ENCODE results near the gene TUBB6.

The TUBB6 gene

DNA sequence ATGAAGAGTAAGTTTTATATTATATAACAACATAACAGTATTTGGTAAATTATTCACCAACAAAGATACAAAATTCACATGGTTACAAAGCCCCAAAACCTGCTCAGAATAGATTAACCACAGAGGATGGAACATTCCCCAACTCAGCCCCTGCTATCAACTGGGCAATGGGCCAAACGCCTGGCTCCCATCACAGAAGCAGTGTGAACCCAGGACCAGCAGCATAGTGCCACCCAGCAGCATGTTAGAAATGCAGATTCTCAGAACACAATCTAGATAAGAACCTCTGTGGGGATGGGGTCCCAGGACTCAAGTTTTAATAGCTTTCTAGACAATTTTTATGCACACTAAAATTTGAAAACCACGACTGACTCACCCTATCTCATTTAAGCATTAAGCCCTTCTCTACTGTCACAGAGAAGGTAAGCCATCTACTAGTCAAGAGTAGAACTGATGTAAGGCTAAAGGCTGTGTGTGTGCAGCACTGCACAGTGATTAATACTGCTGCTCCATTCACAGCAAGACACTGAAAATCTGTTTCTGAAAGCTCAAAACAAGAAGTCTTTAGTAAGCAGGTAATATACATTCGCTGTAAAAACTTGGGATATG, 53.8 kb downstream of the TUBB6 start:
- TF ChIP-seq ZNF274 (IDR thresholded peaks at IDR 0.05; ENCODE audit: low read depth, low read length), result no peak
- H3K4me3 ChIP-seq (ENCODE audit: low read length), result no peak overlapping the region

GRCh38 chr18:12362473-12363174, 54.6 kb downstream of the TUBB6 start:
- no peak for TF ChIP-seq ZNF274 (IDR thresholded peaks at IDR 0.05; ENCODE audit: low read depth, low read length)
- no peak overlapping the region for H3K4me3 ChIP-seq (ENCODE audit: low read length)

- H3K4me3 ChIP-seq (ENCODE audit: low read length), result no peak overlapping the region
- no peak for TF ChIP-seq ZNF274 (IDR thresholded peaks at IDR 0.05; ENCODE audit: low read depth, low read length)
Observed at GRCh38 chr18:12366379-12366778, 58.3 kb downstream of the TUBB6 start.

DNA sequence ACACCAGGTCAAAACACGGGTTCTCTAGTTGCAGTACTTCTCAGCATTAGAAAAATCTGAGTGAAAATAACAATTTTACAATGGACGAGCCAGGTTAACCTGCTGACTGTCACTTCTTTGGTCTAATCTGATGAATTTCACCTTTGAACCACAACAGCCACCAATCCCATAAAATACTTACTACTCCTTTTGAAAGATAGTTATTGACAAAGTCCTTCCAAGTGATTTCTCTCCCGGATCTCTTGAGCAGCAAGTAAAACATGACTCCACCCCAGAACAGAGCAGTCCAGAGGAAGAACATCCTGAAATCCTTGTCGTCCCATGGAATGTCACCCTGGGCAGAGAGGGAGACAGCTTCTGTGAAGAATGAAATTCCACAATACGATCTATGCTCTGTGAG, 58.7 kb downstream of the TUBB6 start:
- no peak for TF ChIP-seq ZNF274 (IDR thresholded peaks at IDR 0.05; ENCODE audit: low read depth, low read length)
- H3K4me3 ChIP-seq (ENCODE audit: low read length), result no peak overlapping the region

DNA sequence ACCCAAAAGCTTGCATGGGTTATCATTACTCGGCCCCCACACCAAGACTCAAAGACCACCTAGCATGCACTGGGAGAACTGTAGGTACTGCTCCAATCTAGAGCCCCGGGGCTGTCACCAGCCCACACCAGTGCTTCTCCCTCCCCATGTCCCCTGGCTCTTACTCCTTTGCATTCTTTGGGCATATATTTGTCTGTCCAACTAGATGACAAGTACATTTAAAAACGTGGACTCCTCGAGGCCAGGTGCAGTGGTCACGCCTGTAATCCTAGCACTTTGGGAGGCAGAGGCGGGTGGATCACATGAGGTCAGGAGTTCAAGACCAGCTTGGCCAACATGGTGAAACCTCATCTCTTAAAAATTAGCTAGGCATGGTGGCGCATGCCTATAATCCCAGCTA, 61.2 kb downstream of the TUBB6 start:
- no peak for TF ChIP-seq ZNF274 (IDR thresholded peaks at IDR 0.05; ENCODE audit: low read depth, low read length)
- H3K4me3 ChIP-seq (ENCODE audit: low read length), result no peak overlapping the region

DNA sequence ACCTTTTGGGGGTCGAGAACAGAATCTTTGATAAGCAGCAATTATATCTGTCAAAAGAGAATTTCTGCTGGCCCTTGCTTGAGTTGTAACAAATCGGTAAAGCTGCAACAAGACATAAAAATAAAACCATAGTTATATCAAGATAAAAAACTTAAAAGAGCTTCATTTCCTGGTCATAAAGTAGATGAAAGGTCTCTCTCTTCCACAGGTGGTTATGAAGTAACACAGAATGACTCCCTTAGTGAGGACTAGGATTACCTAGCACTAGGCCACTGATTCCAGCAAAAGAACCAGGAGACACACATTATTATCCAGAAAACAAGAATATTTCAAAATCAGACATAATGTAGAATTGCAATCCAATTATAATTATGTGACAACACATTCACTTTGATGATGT, 63.5 kb downstream of the TUBB6 start:
- H3K4me3 ChIP-seq (ENCODE audit: low read length), result no peak overlapping the region
- no peak for TF ChIP-seq ZNF274 (IDR thresholded peaks at IDR 0.05; ENCODE audit: low read depth, low read length)

DNA sequence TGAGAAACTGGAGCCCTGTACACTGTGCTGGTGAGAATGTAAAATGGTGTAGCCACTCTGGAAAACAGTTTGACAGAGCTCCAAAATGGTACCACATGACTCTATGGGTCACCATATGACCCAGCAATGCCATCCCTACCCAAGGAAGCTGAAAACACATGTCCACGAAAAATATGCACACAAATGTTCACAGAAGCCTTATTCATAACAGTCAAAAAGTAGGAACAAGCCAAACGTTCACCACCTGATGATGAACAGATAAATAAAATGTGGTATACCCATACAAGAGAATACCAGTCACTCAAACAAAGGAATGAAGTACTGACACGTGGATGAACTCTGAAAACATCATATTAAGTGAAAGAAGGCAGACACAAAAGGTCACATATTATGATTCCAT, 64.4 kb downstream of the TUBB6 start:
- TF ChIP-seq ZNF274 (IDR thresholded peaks at IDR 0.05; ENCODE audit: low read depth, low read length), result no peak
- no peak overlapping the region for H3K4me3 ChIP-seq (ENCODE audit: low read length)

- TF ChIP-seq ZNF274 (IDR thresholded peaks at IDR 0.05; ENCODE audit: low read depth, low read length), result no peak
- H3K4me3 ChIP-seq (ENCODE audit: low read length), result no peak overlapping the region
Observed at GRCh38 chr18:12373116-12373770, 65.2 kb downstream of the TUBB6 start.

DNA sequence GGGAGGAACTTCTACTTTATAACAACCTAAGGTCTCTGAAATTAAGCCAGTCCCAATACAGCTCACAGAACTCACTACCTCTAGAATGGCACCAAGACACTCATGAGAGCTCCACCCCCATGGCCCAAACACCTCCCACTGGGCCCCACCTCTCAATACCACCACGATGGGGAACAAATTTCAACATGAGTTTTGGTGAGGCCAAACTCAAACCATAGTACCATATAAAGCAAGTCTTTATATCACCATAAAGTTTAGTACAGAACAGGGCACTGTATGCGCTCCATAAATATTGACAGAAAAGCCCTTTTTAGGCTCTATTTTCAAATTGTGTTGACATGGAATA, 65.7 kb downstream of the TUBB6 start:
- no peak for TF ChIP-seq ZNF274 (IDR thresholded peaks at IDR 0.05; ENCODE audit: low read depth, low read length)
- H3K4me3 ChIP-seq (ENCODE audit: low read length), result no peak overlapping the region

- no peak for TF ChIP-seq ZNF274 (IDR thresholded peaks at IDR 0.05; ENCODE audit: low read depth, low read length)
- H3K4me3 ChIP-seq (ENCODE audit: low read length), result no peak overlapping the region
Observed at GRCh38 chr18:12374401-12374800, 66.4 kb downstream of the TUBB6 start.

Measured in GM08714 (cell line).